CD14-positive monocyte (primary cell): ENCODE results near the gene MLN. TPM values are rescaled to one million over a fixed set of nuclear protein-coding genes. Genes with fewer than 3 reads are reported as not detected.
A peak's percentile ranks its signal among the peaks of the same experiment; 100 is the strongest.

Source experiments
- DNase-seq, 3 donors: peaks; one replicate each; pipeline ENCODE4 v3.0.0-alpha.2; 2011 to 2022
- H2AFZ ChIP-seq: 2 replicates; pipeline ENCODE4 v1.6.0; 2012; ENCODE audit warnings: mild to moderate bottlenecking, low read depth, low read length, inconsistent platforms; ENCODE audit not compliant: insufficient read depth, poor library complexity, severe bottlenecking
- H3K27ac ChIP-seq, 2 donors: 1 replicate in 1 of 2; 2 replicates in 1 of 2; pipeline ENCODE4 v1.5.1; 2012 to 2013; ENCODE audit warnings: low read length in 2 of 2, control low read depth in 1 of 2, inconsistent platforms in 1 of 2, low read depth in 1 of 2, mild to moderate bottlenecking in 1 of 2
- H3K27me3 ChIP-seq, 2 donors: one replicate each; pipeline versions ENCODE4 v1.6.0 to v1.6.1; 2011 to 2013; ENCODE audit warnings: low read length in 2 of 2; ENCODE audit not compliant: control insufficient read depth in 2 of 2, insufficient read depth in 2 of 2
- H3K36me3 ChIP-seq, 2 donors: replicated peaks in 1 of 2; 1 replicate in 1 of 2; 2 replicates in 1 of 2; pipeline versions ENCODE4 v1.5.1 to v1.6.1; 2012 to 2013; ENCODE audit warnings: low read length in 2 of 2, control low read depth in 1 of 2, inconsistent platforms in 1 of 2, mild to moderate bottlenecking in 1 of 2; ENCODE audit not compliant: insufficient read depth in 2 of 2, control insufficient read depth in 1 of 2
- H3K4me1 ChIP-seq, 2 donors: 1 replicate in 1 of 2; 2 replicates in 1 of 2; pipeline versions ENCODE4 v1.5.1 to v1.6.1; 2012 to 2013; ENCODE audit warnings: low read length in 2 of 2, control low read depth in 1 of 2, inconsistent platforms in 1 of 2, mild to moderate bottlenecking in 1 of 2, moderate library complexity in 1 of 2; ENCODE audit not compliant: insufficient read depth in 2 of 2, control insufficient read depth in 1 of 2
- H3K4me2 ChIP-seq: replicated peaks from 2 replicates; pipeline ENCODE3; 2012; ENCODE audit warnings: low read length, moderate library complexity, mild to moderate bottlenecking; ENCODE audit not compliant: poor library complexity, severe bottlenecking; ENCODE audit errors: extremely low read depth
- H3K4me3 ChIP-seq, 3 experiments: fragments of 200-600 bp in 1 of 3; sonication (generic) in 1 of 3; replicated peaks in 1 of 3; 1 replicate in 2 of 3; 2 replicates in 1 of 3; pipeline ENCODE4 v1.5.1; 2011 to 2013; ENCODE audit warnings: low read length in 3 of 3, mild to moderate bottlenecking in 3 of 3, control low read depth in 2 of 3, low read depth in 2 of 3, inconsistent platforms in 1 of 3, moderate library complexity in 1 of 3
- H3K79me2 ChIP-seq: 2 replicates; pipeline ENCODE4 v1.6.0; 2012; ENCODE audit warnings: mild to moderate bottlenecking, control low read depth, inconsistent platforms, low read length, moderate library complexity; ENCODE audit not compliant: insufficient read depth
- H3K9ac ChIP-seq: 2 replicates; pipeline ENCODE4 v1.6.0; 2017; ENCODE audit warnings: low read length, mild to moderate bottlenecking; ENCODE audit not compliant: insufficient read depth, poor library complexity, severe bottlenecking
- H3K9me3 ChIP-seq, 2 donors: replicated peaks in 1 of 2; 1 replicate in 1 of 2; 2 replicates in 1 of 2; pipeline versions ENCODE4 v1.5.1 to v1.6.1; 2012 to 2013; ENCODE audit warnings: low read length in 2 of 2, control low read depth in 1 of 2; ENCODE audit not compliant: control insufficient read depth in 1 of 2, insufficient read depth in 1 of 2
- H4K20me1 ChIP-seq: 2 replicates; pipeline ENCODE4 v1.6.0; 2012; ENCODE audit warnings: mild to moderate bottlenecking, low read length, control low read depth, moderate library complexity; ENCODE audit not compliant: insufficient read depth
- H3K27ac Mint-ChIP-seq, 7 donors: one replicate each; pipeline ENCODE4 v1.8.0; 2020; ENCODE audit warnings: mild to moderate bottlenecking in 7 of 7, mixed read lengths in 7 of 7, moderate library complexity in 6 of 7, inconsistent platforms in 2 of 7
- H3K27me3 Mint-ChIP-seq, 3 donors: one replicate each; pipeline ENCODE4 v1.8.0; 2021 to 2022; ENCODE audit warnings: low read depth in 3 of 3, mild to moderate bottlenecking in 3 of 3, mixed read lengths in 3 of 3, moderate library complexity in 3 of 3, inconsistent platforms in 1 of 3
- H3K36me3 Mint-ChIP-seq, 2 donors: one replicate each; pipeline ENCODE4 v1.8.0; 2020; ENCODE audit warnings: mixed read lengths in 2 of 2, inconsistent platforms in 1 of 2, mild to moderate bottlenecking in 1 of 2
- H3K4me1 Mint-ChIP-seq: one replicate; pipeline ENCODE4 v1.8.0; 2020; ENCODE audit warnings: mild to moderate bottlenecking, mixed read lengths
- H3K4me3 Mint-ChIP-seq, 2 donors: one replicate each; pipeline ENCODE4 v1.8.0; 2020; ENCODE audit warnings: mild to moderate bottlenecking in 2 of 2, mixed read lengths in 2 of 2, moderate library complexity in 1 of 2
- H3K9me3 Mint-ChIP-seq, 7 donors: one replicate each; pipeline ENCODE4 v1.8.0; 2020 to 2022; ENCODE audit warnings: mixed read lengths in 7 of 7, mild to moderate bottlenecking in 6 of 7, moderate library complexity in 6 of 7, inconsistent platforms in 2 of 7
- CTCF ChIP-seq: fragments of 200-600 bp; IDR thresholded peaks from one replicate; pipeline ENCODE4 v1.8.0; 2022; ENCODE audit warnings: antibody characterized with exemption, mild to moderate bottlenecking
- WGBS: methylation state at CpG from one replicate; pipeline ENCODE4 v1.1.5; 2013; ENCODE audit warnings: missing lambda C conversion rate; ENCODE audit not compliant: insufficient coverage; 5-methylcytosine and 5-hydroxymethylcytosine counted together
- intact Hi-C, 2 donors: fragments of 100-400 bp; cut with micrococcal nuclease; formaldehyde crosslinking; loops; one replicate each; pipeline versions ENCODE4 v1.15.0 to v1.15.1; 2023
- polyA plus RNA-seq, 3 donors: library from polyadenylated mRNA; depleted of rRNA in 1 of 3; unstranded in 2 of 3; stranded (reverse) in 1 of 3; fragments of 300-500 nt in 2 of 3; fragments of >200 nt in 1 of 3; fragmentation: Illumina TruSeq in 2 of 3; gene quantifications; 1 replicate in 2 of 3; 2 replicates in 1 of 3; pipeline ENCODE4 v1.2.3, GENCODE V29; 2012 to 2021

MLN gene
- polyA plus RNA-seq, 3 donors = not detected

DNA sequence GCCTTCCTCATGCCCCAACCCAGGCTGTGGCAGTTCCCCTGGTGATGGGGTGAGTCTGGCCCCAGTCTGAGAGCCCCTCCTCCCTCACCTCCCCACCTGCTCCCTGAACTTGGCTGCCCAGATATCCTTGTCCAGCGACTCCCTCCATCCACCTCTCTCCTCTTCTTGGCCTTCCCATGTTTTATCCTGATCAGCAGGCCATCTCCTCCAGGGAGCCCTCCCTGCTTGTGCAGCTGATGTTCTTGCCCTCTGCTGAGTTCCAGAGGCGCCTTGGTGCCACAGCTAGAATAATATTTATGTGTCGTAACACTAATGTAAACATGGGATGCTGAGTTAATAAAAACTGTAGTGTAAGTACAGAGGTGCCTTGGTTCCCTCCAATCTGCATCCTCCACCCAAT is 46.7 kb downstream of the MLN start:
- Mint-ChIP-seq H3K36me3 (no peaks in the 10 kb centered on the region), H3K27ac (no peak overlapping the region)
- no peak for TF ChIP-seq CTCF

DNA sequence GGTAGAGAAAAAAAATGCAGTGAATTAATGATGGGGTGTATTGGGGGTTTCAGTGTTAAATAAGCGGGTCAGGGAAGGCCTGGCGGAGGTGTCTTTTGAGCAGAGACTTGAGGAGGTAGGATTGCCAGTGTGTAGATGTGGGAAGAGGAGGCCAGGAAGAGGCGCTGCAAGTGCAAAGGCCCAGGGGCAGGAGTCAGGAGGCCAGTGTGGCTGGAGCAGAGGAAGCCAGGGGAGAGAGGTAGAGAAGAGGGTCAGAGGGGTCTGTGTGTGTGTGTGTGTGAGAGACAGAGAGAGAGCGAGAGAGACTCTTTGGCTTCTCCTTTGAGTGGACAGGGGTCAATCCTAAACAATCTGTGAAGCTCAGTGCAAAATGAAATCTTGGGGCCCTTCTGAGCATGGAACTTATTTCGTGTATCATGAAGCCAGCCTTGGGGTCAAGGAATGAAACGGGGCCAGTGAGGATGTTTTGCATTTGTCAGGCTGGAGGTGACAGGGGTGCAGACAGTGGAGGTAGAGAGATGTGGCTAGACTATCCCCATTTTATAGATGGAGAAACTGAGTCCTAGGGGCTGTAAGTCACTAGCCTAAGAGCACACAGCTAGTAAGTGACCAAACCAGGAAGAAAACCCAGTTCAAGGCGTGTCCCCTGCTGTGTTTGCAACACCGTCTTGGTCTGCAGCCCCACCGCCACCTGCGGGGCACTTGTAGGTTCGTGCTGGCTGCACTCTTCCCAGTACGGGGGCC is 47.4 kb downstream of the MLN start:
- Mint-ChIP-seq H3K4me1 (no peaks in the 10 kb centered on the region), H3K27me3 (peaks cover 0 to 4% (median 2%) of the 10 kb centered on the region in 3 donors), H3K9me3 (no peaks in the 10 kb centered on the region), H3K36me3 (no peaks in the 10 kb centered on the region), H3K4me3 (no peak overlapping the region), H3K27ac (peak overlapping the region in 3 of 7 donors; percentile 2 to 76 (median 6))
- Histone ChIP-seq H3K4me2 (no peak overlapping the region), H3K27ac (no peak overlapping the region), H4K20me1 (no peaks in the 10 kb centered on the region), H3K4me3 (no peak overlapping the region), H3K36me3 (no peaks in the 10 kb centered on the region), H2AFZ (no peak overlapping the region), H3K79me2 (no peaks in the 10 kb centered on the region), H3K27me3 (no peaks in the 10 kb centered on the region), H3K9me3 (no peaks in the 10 kb centered on the region), H3K9ac (no peak overlapping the region), H3K4me1 (no peaks in the 10 kb centered on the region)
- 94% methylated on average over 10 of the region's 12 CpGs for WGBS
- no peak for DNase-seq
- no peak for TF ChIP-seq CTCF
- intact Hi-C loops = no loop called here

More for the DNA sequence above, 46.7 kb downstream of the MLN start:
- no peaks in the 10 kb centered on the region for H3K36me3 ChIP-seq
- Mint-ChIP-seq H3K27me3 (peaks cover 0 to 4% (median 2%) of the 10 kb centered on the region in 3 donors), H3K9me3 (no peaks in the 10 kb centered on the region), H3K4me1 (no peaks in the 10 kb centered on the region), H3K4me3 (no peak overlapping the region)
- H3K4me2 ChIP-seq = no peak overlapping the region
- H3K9ac ChIP-seq = no peak overlapping the region
- H4K20me1 ChIP-seq = no peaks in the 10 kb centered on the region
- no peaks in the 10 kb centered on the region for H3K79me2 ChIP-seq
- no peaks in the 10 kb centered on the region for H3K27me3 ChIP-seq
- H3K9me3 ChIP-seq = no peaks in the 10 kb centered on the region
- H3K4me3 ChIP-seq = no peak overlapping the region
- no peaks in the 10 kb centered on the region for H3K4me1 ChIP-seq
- WGBS = 100% methylated on average over 3 of the region's 3 CpGs
- no peak overlapping the region for H2AFZ ChIP-seq
- intact Hi-C loops = no loop called here
- no peak overlapping the region for H3K27ac ChIP-seq
- DNase-seq = no peak
